Thoracic aorta (tissue), 2 donors: ENCODE measurements around the gene SYT13. TPM values are rescaled to one million over a fixed set of nuclear protein-coding genes. Genes with fewer than 3 reads are reported as not detected.

Experiments used
- ATAC-seq: fragments of 150-250 bp; one replicate; pipeline ENCODE4 v1.8.0; 2017; ENCODE audit warnings: low read depth; ENCODE audit not compliant: insufficient number of reproducible peaks, low FRiP score
- DNase-seq: peaks from one replicate; pipeline ENCODE4 v3.0.0-alpha.2; 2020; ENCODE audit warnings: low spot score
- H3K27ac ChIP-seq, 2 donors: fragments of 200-600 bp; sonication (generic); 1 replicate in 1 of 2; 2 replicates in 1 of 2; pipeline ENCODE4 v1.5.1; 2016; ENCODE audit warnings: mild to moderate bottlenecking in 2 of 2, moderate library complexity in 2 of 2
- H3K27me3 ChIP-seq: fragments of 200-600 bp; sonication (generic); replicated peaks from 2 replicates; pipeline ENCODE4 v1.6.0; 2016; ENCODE audit warnings: mild to moderate bottlenecking; ENCODE audit not compliant: insufficient read depth
- H3K36me3 ChIP-seq: fragments of 200-600 bp; sonication (generic); one replicate; pipeline ENCODE4 v1.5.1; 2016
- H3K4me1 ChIP-seq, 2 donors: fragments of 200-600 bp; sonication (generic); 1 replicate in 1 of 2; 2 replicates in 1 of 2; pipeline versions ENCODE4 v1.5.1 to v1.6.0; 2016; ENCODE audit warnings: low read depth in 2 of 2, mild to moderate bottlenecking in 1 of 2; ENCODE audit not compliant: control insufficient read depth in 1 of 2
- H3K4me3 ChIP-seq: fragments of 200-600 bp; sonication (generic); 2 replicates; pipeline ENCODE4 v1.5.1; 2016; ENCODE audit warnings: mild to moderate bottlenecking
- H3K9me3 ChIP-seq: fragments of 200-600 bp; sonication (generic); 2 replicates; pipeline ENCODE4 v1.5.1; 2016
- CTCF ChIP-seq: fragments of 200-600 bp; sonication (generic); IDR thresholded peaks from one replicate; pipeline ENCODE4 v1.5.1; 2019; ENCODE audit warnings: antibody characterized with exemption
- total RNA-seq, 2 donors: library from RNA; depleted of rRNA; stranded (reverse); fragments of >200 nt; gene quantifications; one replicate each; pipeline versions ENCODE4 v1.1.0 to v1.2.3, GENCODE V29; 2016

Gene SYT13
- total RNA-seq, 2 donors from 2014 or later = not detected

- DNase-seq (no peak), ATAC-seq (no peak)
- H3K36me3 ChIP-seq = no peaks in the 10 kb centered on the region
- H3K4me1 ChIP-seq = no peaks in the 10 kb centered on the region
- no peak overlapping the region for H3K4me3 ChIP-seq
- TF ChIP-seq CTCF = no peak
- H3K27me3 ChIP-seq = no peaks in the 10 kb centered on the region
- no peaks in the 10 kb centered on the region for H3K9me3 ChIP-seq
- no peak overlapping the region for H3K27ac ChIP-seq
These were observed 19.9 kb upstream of the SYT13 start for GRCh38 chr11:45305874-45306623.

- Histone ChIP-seq H3K9me3 (no peaks in the 10 kb centered on the region), H3K27ac (no peak overlapping the region), H3K4me3 (no peak overlapping the region), H3K4me1 (no peaks in the 10 kb centered on the region), H3K36me3 (no peaks in the 10 kb centered on the region), H3K27me3 (no peaks in the 10 kb centered on the region)
- DNase-seq = no peak
- TF ChIP-seq CTCF = no peak
- no peak for ATAC-seq
These were observed 18.8 kb upstream of the SYT13 start for GRCh38 chr11:45304992-45305335.

GRCh38 chr11:45304111-45304991 lies 18.2 kb upstream of the SYT13 start:
- no peak for ATAC-seq
- Histone ChIP-seq H3K27ac (no peak overlapping the region), H3K4me3 (no peak overlapping the region), H3K36me3 (no peaks in the 10 kb centered on the region), H3K4me1 (no peaks in the 10 kb centered on the region), H3K9me3 (no peaks in the 10 kb centered on the region), H3K27me3 (no peaks in the 10 kb centered on the region)
- no peak for DNase-seq
- TF ChIP-seq CTCF = no peak

- no peak for DNase-seq
- ATAC-seq = no peak
- H3K4me3 ChIP-seq = no peak overlapping the region
These were observed 17.2 kb upstream of the SYT13 start for GRCh38 chr11:45303316-45303715.

More at GRCh38 chr11:45303316-45303715, 17.2 kb upstream of the SYT13 start:
- Histone ChIP-seq H3K27ac (no peak overlapping the region), H3K36me3 (no peaks in the 10 kb centered on the region), H3K4me1 (no peaks in the 10 kb centered on the region), H3K9me3 (no peaks in the 10 kb centered on the region), H3K27me3 (no peaks in the 10 kb centered on the region)
- no peak for TF ChIP-seq CTCF
